HG03097 (cell line): Measurements from ENCODE around the gene TECTA.

Experiments
- ATAC-seq: cut with Tn5 transposase; IDR thresholded peaks from one replicate; pipeline ENCODE4 v1.9.1; 2021; ENCODE audit not compliant: unreplicated experiment, low FRiP score

Gene TECTA

GRCh38 chr11:121122328-121122727, 21.3 kb downstream of the TECTA start:
- no peak for ATAC-seq

- ATAC-seq: no peak
These were observed 22.5 kb downstream of the TECTA start for GRCh38 chr11:121123496-121124069.

GRCh38 chr11:121127809-121128208, 26.8 kb downstream of the TECTA start:
- no peak for ATAC-seq

GRCh38 chr11:121129362-121130340, 28.6 kb downstream of the TECTA start:
- no peak for ATAC-seq

- ATAC-seq: no peak
These were observed 30.6 kb downstream of the TECTA start for GRCh38 chr11:121131656-121132055.

- no peak for ATAC-seq
These were observed 31.4 kb downstream of the TECTA start for GRCh38 chr11:121132211-121132976.

- no peak for ATAC-seq
These were observed 33.8 kb downstream of the TECTA start for GRCh38 chr11:121134741-121135312.

GRCh38 chr11:121137005-121137404, 36.0 kb downstream of the TECTA start:
- no peak for ATAC-seq

GRCh38 chr11:121138259-121138658, 37.2 kb downstream of the TECTA start:
- ATAC-seq: no peak

- no peak for ATAC-seq
These were observed 39.3 kb downstream of the TECTA start for GRCh38 chr11:121140369-121140768.

- no peak for ATAC-seq
These were observed 40.0 kb downstream of the TECTA start for GRCh38 chr11:121141066-121141465.

GRCh38 chr11:121143921-121144320, 42.9 kb downstream of the TECTA start:
- ATAC-seq: no peak

- ATAC-seq: no peak
These were observed 43.7 kb downstream of the TECTA start for GRCh38 chr11:121144723-121145122.

GRCh38 chr11:121145826-121146225, 44.8 kb downstream of the TECTA start:
- no peak for ATAC-seq

- ATAC-seq: no peak
These were observed 48.1 kb downstream of the TECTA start for GRCh38 chr11:121149116-121149515.

- no peak for ATAC-seq
These were observed 50.2 kb downstream of the TECTA start for GRCh38 chr11:121151207-121151688.

GRCh38 chr11:121152764-121153163, 51.7 kb downstream of the TECTA start:
- no peak for ATAC-seq

- no peak for ATAC-seq
These were observed 52.4 kb downstream of the TECTA start for GRCh38 chr11:121153472-121153871.

GRCh38 chr11:121154486-121155314, 53.7 kb downstream of the TECTA start:
- no peak for ATAC-seq

GRCh38 chr11:121157756-121158155, 56.7 kb downstream of the TECTA start:
- no peak for ATAC-seq
